GM12878 (cell line): ENCODE measurements around the gene COMMD6. TPM values are rescaled to one million over a fixed set of nuclear protein-coding genes. Genes with fewer than 3 reads are reported as not detected.

ENCODE experiments used
- BCLAF1 ChIP-seq: fragments of 450-650 bp; IDR thresholded peaks from 2 replicates; pipeline ENCODE4 v1.6.1; 2017; ENCODE audit warnings: antibody characterized with exemption, mild to moderate bottlenecking, moderate library complexity
- BRCA1 ChIP-seq: IDR thresholded peaks from 2 replicates; pipeline ENCODE4 v1.6.1; 2011; ENCODE audit warnings: low read depth, low read length, improper control_type of control experiment
- CBX3 ChIP-seq: fragments of 200-600 bp; sonication (generic); IDR thresholded peaks from 2 replicates; pipeline ENCODE4 v1.6.1; 2016; ENCODE audit warnings: low read depth, borderline replicate concordance
- CBX5 ChIP-seq: sonication (generic); IDR thresholded peaks from 2 replicates; pipeline ENCODE4 v1.6.1; 2016; ENCODE audit warnings: low read depth, moderate library complexity, mild to moderate bottlenecking, inconsistent platforms
- CHD2 ChIP-seq: IDR thresholded peaks from 2 replicates; pipeline ENCODE4 v1.6.1; 2011; ENCODE audit warnings: low read depth, low read length, improper control_type of control experiment, borderline replicate concordance
- CHD4 ChIP-seq: fragments of 200-600 bp; sonication (generic); IDR thresholded peaks from 2 replicates; pipeline ENCODE4 v1.6.1; 2016; ENCODE audit warnings: mild to moderate bottlenecking
- CREB1 ChIP-seq: IDR thresholded peaks from 2 replicates; pipeline ENCODE4 v1.6.1; 2012; ENCODE audit warnings: low read depth, mild to moderate bottlenecking, inconsistent platforms
- E2F8 ChIP-seq: fragments of 450-650 bp; IDR thresholded peaks from 2 replicates; pipeline ENCODE4 v1.6.1; 2018; ENCODE audit warnings: mild to moderate bottlenecking, low read depth, moderate library complexity; ENCODE audit not compliant: partially characterized antibody
- EED ChIP-seq: sonication (generic); IDR thresholded peaks from 2 replicates; pipeline ENCODE4 v1.6.1; 2016; ENCODE audit warnings: antibody characterized with exemption, low read depth
- KAT2A ChIP-seq: conservative IDR thresholded peaks from 2 replicates; pipeline ENCODE4 v1.6.1; 2011; ENCODE audit warnings: low read depth, low read length; ENCODE audit not compliant: control insufficient read depth
- MTA2 ChIP-seq: fragments of 450-650 bp; IDR thresholded peaks from 2 replicates; pipeline ENCODE4 v1.6.1; 2016; ENCODE audit warnings: low read depth, mild to moderate bottlenecking, moderate library complexity
- MTA3 ChIP-seq: IDR thresholded peaks from 2 replicates; pipeline ENCODE4 v1.6.1; 2012; ENCODE audit warnings: low read length, inconsistent platforms, borderline replicate concordance
- NFIC ChIP-seq: IDR thresholded peaks from 2 replicates; pipeline ENCODE4 v1.6.1; 2012; ENCODE audit warnings: low read depth, mild to moderate bottlenecking, inconsistent platforms, low read length, moderate library complexity
- NFXL1 ChIP-seq: fragments of 450-650 bp; IDR thresholded peaks from 2 replicates; pipeline ENCODE4 v1.6.1; 2017; ENCODE audit warnings: antibody characterized with exemption, mild to moderate bottlenecking, borderline replicate concordance
- NKRF ChIP-seq: fragments of 450-650 bp; conservative IDR thresholded peaks from 2 replicates; pipeline ENCODE4 v1.6.1; 2017; ENCODE audit warnings: mild to moderate bottlenecking, moderate library complexity
- PML ChIP-seq: IDR thresholded peaks from 2 replicates; pipeline ENCODE4 v1.6.1; 2012; ENCODE audit warnings: low read length, inconsistent platforms
- RAD51 ChIP-seq: fragments of 450-650 bp; IDR thresholded peaks from 2 replicates; pipeline ENCODE4 v1.6.1; 2016; ENCODE audit warnings: moderate library complexity, mild to moderate bottlenecking, inconsistent platforms
- RB1 ChIP-seq: fragments of 450-650 bp; formaldehyde crosslinking; IDR thresholded peaks from 2 replicates; pipeline ENCODE4 v1.6.1; 2017; ENCODE audit warnings: mild to moderate bottlenecking, borderline replicate concordance
- SIX5 ChIP-seq: IDR thresholded peaks from 2 replicates; pipeline ENCODE4 v1.6.1; 2011; ENCODE audit warnings: mild to moderate bottlenecking, low read depth, low read length, moderate library complexity; ENCODE audit not compliant: severe bottlenecking
- SP1 ChIP-seq: IDR thresholded peaks from one replicate; pipeline ENCODE4 v1.6.1; 2011; ENCODE audit warnings: low read depth, low read length
- SREBF1 ChIP-seq: IDR thresholded peaks from 2 replicates; pipeline ENCODE4 v1.6.1; 2012; ENCODE audit warnings: mild to moderate bottlenecking, low read length
- STAT3 ChIP-seq: IDR thresholded peaks from 2 replicates; pipeline ENCODE4 v1.6.1; 2011; ENCODE audit warnings: low read depth, low read length, improper control_type of control experiment
- TBL1XR1 ChIP-seq: IDR thresholded peaks from 2 replicates; pipeline ENCODE4 v1.6.1; 2012; ENCODE audit warnings: low read depth, low read length, improper control_type of control experiment
- USF1 ChIP-seq: IDR thresholded peaks from 2 replicates; pipeline ENCODE4 v1.6.1; 2011; ENCODE audit warnings: borderline replicate concordance, low read depth, mild to moderate bottlenecking, moderate library complexity, mixed read lengths, low read length; ENCODE audit not compliant: insufficient read depth; ENCODE audit errors: extremely low read length
- WRNIP1 ChIP-seq: IDR thresholded peaks from 2 replicates; pipeline ENCODE4 v1.6.1; 2011; ENCODE audit warnings: low read depth, low read length, improper control_type of control experiment, borderline replicate concordance
- polyA plus RNA-seq, 11 experiments: library from polyadenylated mRNA; depleted of rRNA in 4 of 11; unstranded in 6 of 11; stranded (reverse) in 5 of 11; fragments of >200 nt; fragmentation: Nextera tagmentation in 4 of 11; fragmentation: Illumina TruSeq in 1 of 11; extraction: Ambion mirVana in 4 of 11; extraction: Trizol in 1 of 11; gene quantifications; 1 replicate in 1 of 11; 2 replicates in 10 of 11; pipeline versions ENCODE4 v1.2.1 to v1.2.3, GENCODE V29; 2011 to 2016; ENCODE audit warnings: inconsistent platforms in 2 of 11, missing spikeins in 2 of 11, low read depth in 1 of 11
- total RNA-seq, 4 experiments: library from RNA; depleted of rRNA in 3 of 4; stranded (reverse); fragments of >200 nt in 3 of 4; fragmentation: Illumina TruSeq in 1 of 4; extraction: Trizol in 1 of 4; gene quantifications; 2 replicates each; pipeline versions ENCODE4 v1.2.1 to v1.2.3, GENCODE V29; 2013 to 2021

The COMMD6 gene
- total and polyA plus RNA-seq, 10 of the 15 experiments (the other 5 are each of a cell fraction or from before 2014, with no cell fraction given): 127 to 509 (median 247) TPM

GRCh38 chr13:75512253-75512652, 25.4 kb downstream of the COMMD6 start (continued):
- TF ChIP-seq BCLAF1 (no peak), RB1 (no peak), SP1 (no peak), CREB1 (no peak), NFXL1 (no peak), TBL1XR1 (peak; percentile 42; the same call in 1 of the 2 replicates), CBX5 (peak; percentile 70; the same call in 1 of the 2 replicates), MTA2 (peak; percentile 43), PML (0 out of 2 replicates have a peak, but pooled peaks have one; percentile 34), EED (0 out of 2 replicates have a peak, but pooled peaks have one; percentile 23), CBX3 (no peak), NKRF (no peak), WRNIP1 (no peak), STAT3 (no peak), MTA3 (peak; percentile 82; the same call in 1 of the 2 replicates), SIX5 (no peak), USF1 (no peak), NFIC (peak; percentile 80), KAT2A (no peak), E2F8 (no peak), BRCA1 (no peak), CHD2 (no peak), SREBF1 (no peak), CHD4 (no peak), RAD51 (no peak)
